ENCODE results near the gene ADAM8. TPM values are rescaled to one million over a fixed set of nuclear protein-coding genes. Genes with fewer than 3 reads are reported as not detected.

ADAM8 gene
- total RNA-seq, 1 donor from 2014 or later, result 3.6 TPM

DNA sequence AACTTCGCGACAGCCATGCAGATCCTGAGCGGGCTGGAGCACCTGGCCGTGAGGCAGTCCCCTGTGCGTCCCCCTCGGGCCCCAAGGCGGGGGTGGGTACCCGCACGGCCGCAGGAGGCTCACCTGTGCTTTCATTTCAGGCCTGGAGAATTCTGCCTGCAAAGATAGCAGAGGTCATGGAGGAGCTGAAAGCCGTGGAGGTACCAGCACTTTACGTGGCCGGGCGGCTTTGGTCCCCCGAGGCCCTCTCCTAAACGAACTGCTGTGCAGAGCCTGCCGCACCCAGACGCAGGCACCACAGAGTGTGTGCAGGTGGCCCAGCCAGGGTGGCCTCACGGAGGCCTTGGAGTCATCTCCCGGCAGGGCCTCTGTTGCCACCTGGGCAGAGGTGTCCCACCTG, 57.8 kb downstream of the ADAM8 start:
- H3K27me3 Mint-ChIP-seq (ENCODE audit: low read depth), result peaks cover 41% of the 10 kb centered on the region
- TF ChIP-seq, protein P1, sequence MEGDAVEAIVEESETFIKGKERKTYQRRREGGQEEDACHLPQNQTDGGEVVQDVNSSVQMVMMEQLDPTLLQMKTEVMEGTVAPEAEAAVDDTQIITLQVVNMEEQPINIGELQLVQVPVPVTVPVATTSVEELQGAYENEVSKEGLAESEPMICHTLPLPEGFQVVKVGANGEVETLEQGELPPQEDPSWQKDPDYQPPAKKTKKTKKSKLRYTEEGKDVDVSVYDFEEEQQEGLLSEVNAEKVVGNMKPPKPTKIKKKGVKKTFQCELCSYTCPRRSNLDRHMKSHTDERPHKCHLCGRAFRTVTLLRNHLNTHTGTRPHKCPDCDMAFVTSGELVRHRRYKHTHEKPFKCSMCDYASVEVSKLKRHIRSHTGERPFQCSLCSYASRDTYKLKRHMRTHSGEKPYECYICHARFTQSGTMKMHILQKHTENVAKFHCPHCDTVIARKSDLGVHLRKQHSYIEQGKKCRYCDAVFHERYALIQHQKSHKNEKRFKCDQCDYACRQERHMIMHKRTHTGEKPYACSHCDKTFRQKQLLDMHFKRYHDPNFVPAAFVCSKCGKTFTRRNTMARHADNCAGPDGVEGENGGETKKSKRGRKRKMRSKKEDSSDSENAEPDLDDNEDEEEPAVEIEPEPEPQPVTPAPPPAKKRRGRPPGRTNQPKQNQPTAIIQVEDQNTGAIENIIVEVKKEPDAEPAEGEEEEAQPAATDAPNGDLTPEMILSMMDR (conservative IDR thresholded peaks at IDR 0.05), result no peak
- no peaks in the 10 kb centered on the region for H3K9me3 Mint-ChIP-seq
- no peaks in the 10 kb centered on the region for H3K4me1 Mint-ChIP-seq
- no peak overlapping the region for H3K4me3 Mint-ChIP-seq
- DNase-seq (ENCODE audit: low read depth, low spot score), result no peak
- H3K27ac Mint-ChIP-seq (ENCODE audit: unreplicated experiment), result no peak overlapping the region
- no peaks in the 10 kb centered on the region for H3K36me3 Mint-ChIP-seq (ENCODE audit: low read depth)

DNA sequence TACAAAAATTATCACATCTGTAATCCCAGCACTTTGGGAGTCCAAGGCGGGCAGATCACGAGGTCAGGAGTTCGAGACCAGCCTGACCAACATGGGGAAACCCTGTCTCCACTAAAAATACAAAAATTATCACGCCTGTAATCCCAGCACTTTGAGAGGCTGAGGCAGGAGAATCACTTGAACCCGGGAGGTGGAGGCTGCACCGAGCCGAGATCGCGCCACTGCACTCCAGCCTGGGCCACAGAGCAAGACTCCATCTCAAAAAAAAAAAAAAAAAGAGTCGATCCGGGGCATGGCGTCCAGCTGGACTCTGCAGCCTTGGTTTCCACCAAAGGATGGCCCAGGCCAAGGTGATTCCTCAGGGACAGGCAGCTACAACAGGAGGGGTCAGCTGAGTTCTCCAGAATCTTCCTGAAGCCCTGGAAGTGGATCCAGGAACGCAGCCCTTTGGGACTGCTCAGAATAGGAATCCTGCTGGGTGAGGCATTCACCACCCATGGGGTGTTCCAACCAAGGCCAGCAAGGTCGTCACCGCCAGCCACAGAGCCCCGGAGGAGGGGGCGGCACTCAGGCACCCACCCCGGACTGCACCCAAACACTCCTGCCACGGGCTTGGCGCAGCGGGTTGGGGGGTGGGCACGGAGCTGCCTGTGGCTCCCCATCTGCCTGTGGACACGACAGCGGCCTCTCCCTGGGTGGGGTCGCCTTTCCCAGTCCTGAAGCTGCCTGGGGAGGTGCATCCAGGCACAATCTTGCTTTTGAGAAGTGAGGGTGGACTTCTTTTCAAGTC, 58.7 kb downstream of the ADAM8 start:
- TF ChIP-seq, protein P1 (conservative IDR thresholded peaks at IDR 0.05), result no peak
- peaks cover 39% of the 10 kb centered on the region for H3K27me3 Mint-ChIP-seq (ENCODE audit: low read depth)
- H3K4me1 Mint-ChIP-seq, result no peaks in the 10 kb centered on the region
- no peak overlapping the region for H3K4me3 Mint-ChIP-seq
- H3K9me3 Mint-ChIP-seq, result no peaks in the 10 kb centered on the region
- no peaks in the 10 kb centered on the region for H3K36me3 Mint-ChIP-seq (ENCODE audit: low read depth)
- DNase-seq (ENCODE audit: low read depth, low spot score), result no peak
- no peak overlapping the region for H3K27ac Mint-ChIP-seq (ENCODE audit: unreplicated experiment)

DNA sequence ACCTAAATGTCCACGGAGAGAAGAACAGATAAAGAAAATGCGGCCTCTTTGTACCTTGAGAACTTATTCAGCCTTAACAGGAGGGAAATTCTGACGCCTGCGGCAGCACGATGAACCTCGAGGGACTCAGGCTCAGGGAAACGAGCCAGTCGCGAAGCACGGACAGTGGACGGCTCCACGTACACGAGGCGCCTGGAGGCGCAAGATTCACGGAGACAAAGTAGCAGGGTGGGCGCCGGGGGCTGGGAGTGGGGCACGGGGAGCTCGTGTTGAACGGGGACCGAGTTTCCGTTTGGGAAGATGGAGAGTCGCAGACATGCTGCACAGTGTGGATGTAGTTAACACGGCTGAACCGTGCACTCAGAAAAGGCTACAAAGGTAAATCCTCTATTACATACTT, 59.9 kb downstream of the ADAM8 start:
- peaks cover 38% of the 10 kb centered on the region for H3K27me3 Mint-ChIP-seq (ENCODE audit: low read depth)
- DNase-seq (ENCODE audit: low read depth, low spot score), result no peak
- no peak overlapping the region for H3K4me3 Mint-ChIP-seq
- no peaks in the 10 kb centered on the region for H3K36me3 Mint-ChIP-seq (ENCODE audit: low read depth)
- H3K9me3 Mint-ChIP-seq, result no peaks in the 10 kb centered on the region
- H3K27ac Mint-ChIP-seq (ENCODE audit: unreplicated experiment), result no peak overlapping the region
- TF ChIP-seq, protein P1 (conservative IDR thresholded peaks at IDR 0.05), result no peak
- H3K4me1 Mint-ChIP-seq, result no peaks in the 10 kb centered on the region

DNA sequence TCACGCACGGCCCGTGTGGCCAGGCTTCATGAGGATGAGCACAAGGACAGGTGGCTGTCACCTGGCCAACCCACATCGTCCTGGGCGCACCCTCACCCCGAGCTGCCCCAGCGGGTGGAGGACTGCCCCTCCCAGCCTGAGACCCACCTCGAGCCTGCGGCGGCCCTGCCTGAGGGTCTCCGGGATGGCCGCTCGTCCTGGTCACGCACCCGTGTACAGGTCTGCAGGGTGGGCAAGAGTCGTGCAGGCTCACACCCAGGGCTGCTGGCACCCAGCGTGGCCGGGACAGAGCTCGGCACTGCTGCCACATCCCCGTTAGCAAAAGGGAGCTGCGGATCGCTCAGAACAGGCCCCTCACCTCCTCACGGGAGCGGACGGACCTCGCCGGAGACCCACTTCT, 61.1 kb downstream of the ADAM8 start:
- Mint-ChIP-seq H3K4me3 (no peak overlapping the region), H3K27ac (ENCODE audit: unreplicated experiment) (no peak overlapping the region), H3K4me1 (no peaks in the 10 kb centered on the region), H3K9me3 (no peaks in the 10 kb centered on the region), H3K36me3 (ENCODE audit: low read depth) (no peaks in the 10 kb centered on the region), H3K27me3 (ENCODE audit: low read depth) (peaks cover 27% of the 10 kb centered on the region)
- DNase-seq (ENCODE audit: low read depth, low spot score), result no peak
- TF ChIP-seq, protein P1 (conservative IDR thresholded peaks at IDR 0.05), result no peak

DNA sequence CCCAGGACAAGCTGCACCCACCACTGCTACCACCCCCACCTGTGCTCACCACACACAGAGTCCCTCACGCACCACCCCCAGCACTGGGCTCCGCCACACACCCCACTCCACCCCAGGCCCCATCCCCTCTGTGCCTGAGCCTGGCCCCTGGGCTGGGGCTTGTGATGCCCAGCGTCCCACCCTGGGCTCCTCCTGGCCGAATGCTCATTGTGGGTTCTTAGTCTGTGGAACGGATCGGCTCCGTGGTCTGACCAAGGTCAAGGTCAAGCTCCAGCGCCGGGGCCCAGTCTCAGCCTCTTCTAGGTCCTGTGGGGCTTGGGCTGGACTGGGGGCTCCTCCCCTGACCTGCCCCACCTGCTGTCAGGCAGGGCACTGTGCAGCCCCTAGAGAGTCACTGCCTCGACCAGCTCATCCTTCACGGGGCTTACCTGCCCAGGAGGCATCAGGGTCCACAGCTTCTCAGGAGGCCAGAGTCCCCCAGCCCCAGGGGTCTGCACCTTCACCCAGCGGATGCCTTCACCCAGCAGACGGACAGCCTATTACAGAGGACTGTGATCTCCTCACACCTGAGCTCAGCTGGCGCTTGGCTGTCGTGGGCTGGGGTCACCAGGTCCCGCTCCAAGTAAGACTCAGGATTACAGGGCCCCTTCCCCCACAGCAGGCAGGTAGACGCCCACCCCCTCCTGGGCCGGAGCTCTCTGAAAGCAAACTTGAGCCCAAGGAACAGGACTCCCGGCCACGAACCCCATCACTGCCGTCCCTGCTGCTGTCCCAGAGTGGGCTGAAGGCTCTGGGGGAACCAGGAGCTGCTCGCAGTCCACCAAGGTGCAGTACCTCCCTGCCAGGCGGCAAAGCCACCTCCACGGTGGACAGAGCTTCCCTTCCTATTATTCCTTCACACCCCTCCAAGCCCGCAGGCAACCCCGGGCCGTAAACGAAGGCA, 61.9 kb downstream of the ADAM8 start:
- Mint-ChIP-seq H3K9me3 (no peaks in the 10 kb centered on the region), H3K4me3 (no peak overlapping the region), H3K4me1 (no peaks in the 10 kb centered on the region), H3K27me3 (ENCODE audit: low read depth) (peaks cover 25% of the 10 kb centered on the region), H3K36me3 (ENCODE audit: low read depth) (no peaks in the 10 kb centered on the region), H3K27ac (ENCODE audit: unreplicated experiment) (no peak overlapping the region)
- DNase-seq (ENCODE audit: low read depth, low spot score), result no peak
- TF ChIP-seq, protein P1 (conservative IDR thresholded peaks at IDR 0.05), result no peak
